B cell (primary cell): Measurements from ENCODE around the gene SWSAP1. TPM values are rescaled to one million over a fixed set of nuclear protein-coding genes. Genes with fewer than 3 reads are reported as not detected.

Experiments used
- ATAC-seq: fragments of 200-7000 bp; cut with Tn5 transposase; one replicate; pipeline ENCODE4 v1.10.0; 2021; ENCODE audit warnings: low read depth, mild to moderate bottlenecking, moderate number of reproducible peaks, moderate library complexity
- CTCF ChIA-PET: fragments of 350-600 bp; sonication (Branson Sonifier 250); formaldehyde crosslinking; loops from one replicate; lab custom pipeline; 2021; ENCODE audit warnings: antibody characterized with exemption, inconsistent platforms; lab: Charles Lee
- POLR2A ChIA-PET: fragments of 350-600 bp; sonication (Branson Sonifier 250); formaldehyde crosslinking; loops from one replicate; lab custom pipeline; 2021; ENCODE audit warnings: antibody characterized with exemption; lab: Charles Lee
- DNase-seq: peaks from one replicate; pipeline ENCODE4 v3.0.0; 2013
- H2AFZ ChIP-seq: 2 replicates; pipeline ENCODE4 v1.6.1; 2012; ENCODE audit warnings: mild to moderate bottlenecking, low read depth, low read length; ENCODE audit not compliant: insufficient read depth, poor library complexity, severe bottlenecking
- H3K27ac ChIP-seq, 2 donors: 1 replicate in 1 of 2; 2 replicates in 1 of 2; pipeline ENCODE4 v1.5.1; 2012 to 2013; ENCODE audit warnings: low read length in 2 of 2, mild to moderate bottlenecking in 2 of 2, moderate library complexity in 1 of 2
- H3K27me3 ChIP-seq, 4 experiments: fragments of 200-600 bp in 1 of 4; sonication (generic) in 1 of 4; replicated peaks in 1 of 4; 1 replicate in 2 of 4; 2 replicates in 2 of 4; pipeline versions ENCODE4 v1.6.1 to v1.7.0; 2013 to 2016; ENCODE audit warnings: low read length in 3 of 4, mild to moderate bottlenecking in 2 of 4, mixed read lengths in 1 of 4, moderate library complexity in 1 of 4; ENCODE audit not compliant: insufficient read depth in 4 of 4, control insufficient read depth in 3 of 4; ENCODE audit errors: control extremely low read depth in 1 of 4
- H3K36me3 ChIP-seq, 2 experiments: replicated peaks in 1 of 2; 1 replicate in 1 of 2; 2 replicates in 1 of 2; pipeline versions ENCODE4 v1.6.1 to v1.7.1; 2013; ENCODE audit warnings: low read length in 1 of 2; ENCODE audit not compliant: insufficient read depth in 2 of 2, control insufficient read depth in 1 of 2; ENCODE audit errors: control extremely low read depth in 1 of 2, extremely low read depth in 1 of 2
- H3K4me1 ChIP-seq, 2 donors: fragments of 200-600 bp in 1 of 2; sonication (generic) in 1 of 2; 1 replicate in 1 of 2; 2 replicates in 1 of 2; pipeline versions ENCODE4 v1.5.1 to v1.6.1; 2013 to 2017; ENCODE audit warnings: low read length in 2 of 2; ENCODE audit not compliant: control insufficient read depth in 2 of 2, insufficient read depth in 2 of 2
- H3K4me2 ChIP-seq: replicated peaks from 2 replicates; pipeline ENCODE3; 2012; ENCODE audit warnings: mild to moderate bottlenecking, low read depth, low read length; ENCODE audit not compliant: poor library complexity, severe bottlenecking
- H3K4me3 ChIP-seq, 5 experiments: fragments of 200-600 bp in 1 of 5; sonication (generic) in 1 of 5; 1 replicate in 3 of 5; 2 replicates in 2 of 5; pipeline versions ENCODE4 v1.5.1 to v1.7.0; 2011 to 2016; ENCODE audit warnings: low read length in 4 of 5, mild to moderate bottlenecking in 4 of 5, low read depth in 2 of 5, control low read depth in 1 of 5, moderate library complexity in 1 of 5; ENCODE audit not compliant: insufficient read depth in 1 of 5; ENCODE audit errors: control extremely low read depth in 1 of 5, extremely low read depth in 1 of 5
- H3K79me2 ChIP-seq: fragments of 200-600 bp; sonication (generic); one replicate; pipeline ENCODE4 v1.6.0; 2016; ENCODE audit warnings: low read length; ENCODE audit not compliant: control insufficient read depth, insufficient read depth
- H3K9ac ChIP-seq: fragments of 200-600 bp; sonication (generic); 2 replicates; pipeline ENCODE4 v1.6.1; 2017; ENCODE audit warnings: mild to moderate bottlenecking, low read length, moderate library complexity
- H3K9me3 ChIP-seq, 3 donors: one replicate each; pipeline versions ENCODE4 v1.6.1 to v1.7.1; 2013; ENCODE audit warnings: low read length in 2 of 3; ENCODE audit not compliant: control insufficient read depth in 2 of 3, insufficient read depth in 1 of 3; ENCODE audit errors: control extremely low read depth in 1 of 3
- H4K20me1 ChIP-seq: 2 replicates; pipeline ENCODE4 v1.6.0; 2012; ENCODE audit warnings: mild to moderate bottlenecking, low read length; ENCODE audit not compliant: insufficient read depth, control insufficient read depth, poor library complexity, severe bottlenecking
- H3K27ac Mint-ChIP-seq: one replicate; pipeline ENCODE4 v1.8.0; 2021; ENCODE audit warnings: mixed read lengths
- H3K27me3 Mint-ChIP-seq: one replicate; pipeline ENCODE4 v1.8.0; 2021; ENCODE audit warnings: mixed read lengths
- H3K4me1 Mint-ChIP-seq: one replicate; pipeline ENCODE4 v1.8.0; 2021; ENCODE audit warnings: mixed read lengths
- H3K4me3 Mint-ChIP-seq: one replicate; pipeline ENCODE4 v1.8.0; 2021; ENCODE audit warnings: mixed read lengths
- H3K9me3 Mint-ChIP-seq: one replicate; pipeline ENCODE4 v1.8.0; 2022; ENCODE audit warnings: mixed read lengths; ENCODE audit not compliant: insufficient read depth
- EZH2 ChIP-seq: IDR thresholded peaks from 2 replicates; pipeline ENCODE4 v1.6.1; 2012; ENCODE audit warnings: borderline replicate concordance, low read depth, mild to moderate bottlenecking, moderate library complexity, low read length; ENCODE audit not compliant: insufficient read depth, poor library complexity, severe bottlenecking
- WGBS: methylation state at CpG from one replicate; pipeline ENCODE4 v1.1.5; 2013; ENCODE audit warnings: missing lambda C conversion rate; ENCODE audit not compliant: insufficient coverage; 5-methylcytosine and 5-hydroxymethylcytosine counted together
- intact Hi-C: fragments of 100-400 bp; cut with micrococcal nuclease; formaldehyde crosslinking; loops from one replicate; pipeline ENCODE4 v1.10.0; 2022
- polyA plus RNA-seq: library from polyadenylated mRNA; depleted of rRNA; stranded (reverse); fragments of >200 nt; gene quantifications from 2 replicates; pipeline ENCODE4 v1.2.3, GENCODE V29; 2012
- total RNA-seq, 2 donors: library from RNA; stranded (reverse); fragments of 120-200 nt in 1 of 2; gene quantifications; 1 replicate in 1 of 2; 2 replicates in 1 of 2; pipeline versions ENCODE4 v1.2.3 to v1.2.4, GENCODE V29; 2013 to 2022
- TF ChIP-seq, protein P1 (sequence below): fragments of 200-600 bp; IDR thresholded peaks from one replicate; pipeline ENCODE4 v1.8.0; 2022; ENCODE audit warnings: antibody characterized with exemption, mild to moderate bottlenecking

Gene SWSAP1
- total and polyA plus RNA-seq, 2 donors (not counting 1 experiment from before 2014, with no cell fraction given), result 5.0 to 7.6 TPM

DNA sequence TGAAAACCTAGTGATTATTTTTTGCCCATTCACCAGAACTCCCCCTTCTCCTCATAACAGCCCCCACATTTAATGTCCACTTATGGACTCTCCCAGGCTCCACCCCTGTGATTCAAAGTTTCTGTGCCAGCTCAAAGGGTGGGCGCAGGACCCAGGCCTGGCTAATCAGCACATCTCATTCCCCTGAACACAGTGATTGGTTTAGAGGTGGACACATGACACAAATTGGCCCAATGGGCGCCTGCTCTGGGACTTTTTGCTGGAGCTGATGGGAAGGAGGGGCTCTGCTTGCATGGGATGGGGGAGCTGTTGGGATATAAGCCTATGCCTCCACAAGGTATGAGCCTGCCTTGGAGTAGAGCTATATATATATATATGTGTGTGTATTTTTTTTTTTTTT, 15.9 kb downstream of the SWSAP1 start:
- H3K4me1 ChIP-seq, result peaks cover 13 to 22% of the 10 kb centered on the region in 2 donors
- intact Hi-C loops, result no loop called here
- 100% methylated on average over 1 of the region's 2 CpGs for WGBS
- no peak overlapping the region for H3K27ac ChIP-seq
- peaks cover 0 to 14% (median 4%) of the 10 kb centered on the region in 3 donors for H3K9me3 ChIP-seq
- Mint-ChIP-seq H3K9me3 (no peaks in the 10 kb centered on the region), H3K4me3 (no peak overlapping the region), H3K27ac (no peak overlapping the region), H3K27me3 (peaks cover 4% of the 10 kb centered on the region), H3K4me1 (peaks cover 17% of the 10 kb centered on the region)
- ATAC-seq, result no peak
- H3K79me2 ChIP-seq, result no peaks in the 10 kb centered on the region
- no peak overlapping the region for H3K9ac ChIP-seq
- no peaks in the 10 kb centered on the region for H3K36me3 ChIP-seq
- no peaks in the 10 kb centered on the region for H4K20me1 ChIP-seq
- POLR2A ChIA-PET, result interaction anchor here (0.6 to 0.9 kb wide), 3 partner anchors 16 to 44 kb away, joined by 5 to 8 read pairs (median 6); partner anchors contain the start of genes ODAD3 and SWSAP1
- no peak overlapping the region for H3K4me2 ChIP-seq
- H3K27me3 ChIP-seq, result peaks cover 0 to 2% (median 0%) of the 10 kb centered on the region in 4 experiments
- CTCF ChIA-PET, result interaction anchor here (1.2 to 2.0 kb wide), 2 partner anchors 9 to 27 kb away, joined by 3 to 9 read pairs; no protein-coding TSS in a partner anchor
- H3K4me3 ChIP-seq, result no peak overlapping the region
- no peak for DNase-seq
- no peak for TF ChIP-seq EZH2
- TF ChIP-seq, protein P1, sequence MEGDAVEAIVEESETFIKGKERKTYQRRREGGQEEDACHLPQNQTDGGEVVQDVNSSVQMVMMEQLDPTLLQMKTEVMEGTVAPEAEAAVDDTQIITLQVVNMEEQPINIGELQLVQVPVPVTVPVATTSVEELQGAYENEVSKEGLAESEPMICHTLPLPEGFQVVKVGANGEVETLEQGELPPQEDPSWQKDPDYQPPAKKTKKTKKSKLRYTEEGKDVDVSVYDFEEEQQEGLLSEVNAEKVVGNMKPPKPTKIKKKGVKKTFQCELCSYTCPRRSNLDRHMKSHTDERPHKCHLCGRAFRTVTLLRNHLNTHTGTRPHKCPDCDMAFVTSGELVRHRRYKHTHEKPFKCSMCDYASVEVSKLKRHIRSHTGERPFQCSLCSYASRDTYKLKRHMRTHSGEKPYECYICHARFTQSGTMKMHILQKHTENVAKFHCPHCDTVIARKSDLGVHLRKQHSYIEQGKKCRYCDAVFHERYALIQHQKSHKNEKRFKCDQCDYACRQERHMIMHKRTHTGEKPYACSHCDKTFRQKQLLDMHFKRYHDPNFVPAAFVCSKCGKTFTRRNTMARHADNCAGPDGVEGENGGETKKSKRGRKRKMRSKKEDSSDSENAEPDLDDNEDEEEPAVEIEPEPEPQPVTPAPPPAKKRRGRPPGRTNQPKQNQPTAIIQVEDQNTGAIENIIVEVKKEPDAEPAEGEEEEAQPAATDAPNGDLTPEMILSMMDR, result no peak
- H2AFZ ChIP-seq, result no peak overlapping the region

DNA sequence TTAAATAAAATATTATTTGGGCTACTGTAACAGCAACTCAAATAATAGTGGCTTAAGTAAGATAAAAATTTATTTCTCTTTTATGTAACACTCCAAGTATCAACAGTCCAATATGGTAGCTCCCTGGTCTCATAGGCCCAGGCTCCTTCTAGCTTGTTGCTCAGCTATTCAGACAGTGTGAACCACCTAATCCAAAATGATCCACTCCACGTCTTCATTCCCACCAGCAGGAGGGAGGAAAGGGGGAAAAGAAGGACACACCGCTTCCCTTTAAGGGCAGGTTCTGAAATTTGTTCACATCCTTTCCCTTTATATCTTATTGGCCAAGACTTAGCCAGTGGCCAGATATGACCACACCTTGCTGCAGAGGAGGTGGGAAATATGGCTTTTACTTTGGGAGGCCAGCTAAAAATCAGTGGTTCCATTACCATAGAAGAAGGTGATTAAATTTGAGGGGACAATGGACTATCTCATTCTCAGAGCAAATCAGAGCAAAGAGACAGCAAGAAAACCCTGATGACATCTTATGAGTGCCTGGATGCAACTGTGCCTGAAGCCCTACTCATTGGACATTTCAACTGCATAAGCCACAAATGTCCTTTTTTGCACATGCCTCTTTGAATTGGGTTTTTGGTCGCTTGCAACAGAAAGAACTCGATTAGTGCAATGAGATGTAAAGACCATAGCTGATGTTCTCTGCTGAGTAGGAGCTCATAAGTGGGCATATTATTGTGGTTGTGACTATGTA, 16.6 kb downstream of the SWSAP1 start:
- Histone ChIP-seq H3K36me3 (no peaks in the 10 kb centered on the region), H3K27me3 (peaks cover 0 to 2% (median 0%) of the 10 kb centered on the region in 4 experiments), H3K4me2 (no peak overlapping the region), H3K9ac (no peak overlapping the region), H3K4me3 (no peak overlapping the region), H3K27ac (no peak overlapping the region), H3K79me2 (no peaks in the 10 kb centered on the region), H3K9me3 (peaks cover 0 to 14% (median 4%) of the 10 kb centered on the region in 3 donors), H2AFZ (no peak overlapping the region), H3K4me1 (peaks cover 13 to 22% of the 10 kb centered on the region in 2 donors), H4K20me1 (no peaks in the 10 kb centered on the region)
- POLR2A ChIA-PET, result interaction anchor here (0.9 kb wide), 1 partner anchor 30 kb away, joined by 8 read pairs; no protein-coding TSS in a partner anchor
- H3K9me3 Mint-ChIP-seq, result no peaks in the 10 kb centered on the region
- ATAC-seq (no peak), DNase-seq (no peak)
- intact Hi-C loops, result no loop called here
- CTCF ChIA-PET, result interaction anchor here (1.2 to 2.0 kb wide), 3 partner anchors 10 to 91 kb away, joined by 3 to 9 read pairs (median 3); no protein-coding TSS in a partner anchor
- TF ChIP-seq EZH2, result no peak
- TF ChIP-seq, protein P1, result no peak
- peaks cover 5% of the 10 kb centered on the region for H3K27me3 Mint-ChIP-seq
- 86% methylated on average over 1 of the region's 4 CpGs for WGBS
- H3K27ac Mint-ChIP-seq, result no peak overlapping the region
- no peak overlapping the region for H3K4me3 Mint-ChIP-seq
- peaks cover 17% of the 10 kb centered on the region for H3K4me1 Mint-ChIP-seq
